HG02943 (cell line): Measurements from ENCODE around the gene PCDHB1.

Experiments
- ATAC-seq: cut with Tn5 transposase; IDR thresholded peaks from one replicate; pipeline ENCODE4 v1.9.1; 2021; ENCODE audit warnings: mild to moderate bottlenecking, low read depth, moderate library complexity; ENCODE audit not compliant: unreplicated experiment

Gene PCDHB1

GRCh38 chr5:141050622-141051520, at the start of gene PCDHB1:
TSS of gene PCDHB1 (plus strand) at chr5:141051374. CDS start at chr5:141051471, 97 bp downstream.
- no peak for ATAC-seq

GRCh38 chr5:141001446-141001843, 49.7 kb upstream of the PCDHB1 start:
- ATAC-seq = no peak

GRCh38 chr5:141001844-141002604, 49.1 kb upstream of the PCDHB1 start:
- ATAC-seq = no peak

GRCh38 chr5:141002605-141002965, 48.6 kb upstream of the PCDHB1 start:
- ATAC-seq = no peak

- no peak for ATAC-seq
Measured at GRCh38 chr5:141003031-141003430, 48.1 kb upstream of the PCDHB1 start.

GRCh38 chr5:141003791-141004611, 47.2 kb upstream of the PCDHB1 start:
- no peak for ATAC-seq

GRCh38 chr5:141007791-141008190, 43.4 kb upstream of the PCDHB1 start:
- no peak for ATAC-seq

- no peak for ATAC-seq
Measured at GRCh38 chr5:141010047-141010793, 41.0 kb upstream of the PCDHB1 start.

GRCh38 chr5:141017943-141018342, 33.2 kb upstream of the PCDHB1 start:
- ATAC-seq = no peak

GRCh38 chr5:141022384-141022783, 28.8 kb upstream of the PCDHB1 start:
- no peak for ATAC-seq

GRCh38 chr5:141031006-141031405, 20.2 kb upstream of the PCDHB1 start:
- ATAC-seq = no peak

- no peak for ATAC-seq
Measured at GRCh38 chr5:141032626-141033025, 18.5 kb upstream of the PCDHB1 start.

- no peak for ATAC-seq
Measured at GRCh38 chr5:141039061-141039460, 12.1 kb upstream of the PCDHB1 start.

- no peak for ATAC-seq
Measured at GRCh38 chr5:141039517-141039916, 11.7 kb upstream of the PCDHB1 start.

- ATAC-seq = no peak
Measured at GRCh38 chr5:141040093-141040770, 10.9 kb upstream of the PCDHB1 start.

- ATAC-seq = no peak
Measured at GRCh38 chr5:141040771-141041426, 10.3 kb upstream of the PCDHB1 start.

GRCh38 chr5:141041427-141041785, 9.8 kb upstream of the PCDHB1 start:
- ATAC-seq = no peak

- ATAC-seq = no peak
Measured at GRCh38 chr5:141042555-141042954, 8.6 kb upstream of the PCDHB1 start.

GRCh38 chr5:141051521-141051866, 320 bp downstream of the PCDHB1 start:
- ATAC-seq = no peak
